Adipocyte (in vitro differentiated cells): ENCODE measurements around the gene MERTK.

Experiments
- DNase-seq: peaks from one replicate; pipeline ENCODE4 v3.0.0-alpha.2; 2015; ENCODE audit warnings: low read depth
- H3K27me3 ChIP-seq: replicated peaks from 2 replicates; pipeline ENCODE4 v1.7.0; 2013; ENCODE audit warnings: mild to moderate bottlenecking, low read length, moderate library complexity; ENCODE audit not compliant: control insufficient read depth, insufficient read depth
- H3K36me3 ChIP-seq: 2 replicates; pipeline ENCODE4 v1.7.0; 2013; ENCODE audit warnings: low read length, mild to moderate bottlenecking, moderate library complexity; ENCODE audit not compliant: control insufficient read depth, insufficient read depth, severe bottlenecking
- H3K4me1 ChIP-seq: 2 replicates; pipeline ENCODE4 v1.7.0; 2013; ENCODE audit warnings: mild to moderate bottlenecking, low read length, moderate library complexity; ENCODE audit not compliant: control insufficient read depth, insufficient read depth
- H3K4me3 ChIP-seq: 2 replicates; pipeline ENCODE4 v1.7.0; 2013; ENCODE audit warnings: mild to moderate bottlenecking, low read length, moderate library complexity
- H3K9ac ChIP-seq: 2 replicates; pipeline ENCODE4 v1.7.0; 2013; ENCODE audit warnings: mild to moderate bottlenecking, low read length, moderate library complexity
- H3K9me3 ChIP-seq: 2 replicates; pipeline ENCODE4 v1.7.0; 2013; ENCODE audit warnings: mild to moderate bottlenecking, low read length, moderate library complexity; ENCODE audit not compliant: control insufficient read depth

Gene MERTK

GRCh38 chr2:112001136-112001715, 102.8 kb downstream of the MERTK start:
- Histone ChIP-seq H3K36me3 (no peaks in the 10 kb centered on the region), H3K9me3 (no peaks in the 10 kb centered on the region), H3K9ac (no peak overlapping the region), H3K4me3 (peak overlapping the region; percentile 32), H3K4me1 (peaks cover 9% of the 10 kb centered on the region), H3K27me3 (no peaks in the 10 kb centered on the region)
- DNase-seq, result peak; percentile 10

- H3K9me3 ChIP-seq, result no peaks in the 10 kb centered on the region
- no peaks in the 10 kb centered on the region for H3K27me3 ChIP-seq
- H3K4me1 ChIP-seq, result peaks cover 12% of the 10 kb centered on the region
- no peaks in the 10 kb centered on the region for H3K36me3 ChIP-seq
- no peak for DNase-seq
- H3K4me3 ChIP-seq, result no peak overlapping the region
- H3K9ac ChIP-seq, result no peak overlapping the region
Measured at GRCh38 chr2:112001942-112002341, 103.5 kb downstream of the MERTK start.

GRCh38 chr2:112003576-112004252, 105.3 kb downstream of the MERTK start:
- Histone ChIP-seq H3K27me3 (no peaks in the 10 kb centered on the region), H3K4me3 (no peak overlapping the region), H3K9ac (no peak overlapping the region), H3K4me1 (peaks cover 12% of the 10 kb centered on the region), H3K9me3 (no peaks in the 10 kb centered on the region), H3K36me3 (no peaks in the 10 kb centered on the region)
- DNase-seq, result no peak

- Histone ChIP-seq H3K36me3 (no peaks in the 10 kb centered on the region), H3K4me3 (no peak overlapping the region), H3K4me1 (peaks cover 12% of the 10 kb centered on the region), H3K9me3 (no peaks in the 10 kb centered on the region), H3K27me3 (no peaks in the 10 kb centered on the region), H3K9ac (no peak overlapping the region)
- no peak for DNase-seq
Measured at GRCh38 chr2:112004253-112004645, 105.8 kb downstream of the MERTK start.

GRCh38 chr2:112005406-112006075, 107.1 kb downstream of the MERTK start:
- Histone ChIP-seq H3K4me3 (no peak overlapping the region), H3K27me3 (no peaks in the 10 kb centered on the region), H3K4me1 (peaks cover 12% of the 10 kb centered on the region), H3K9me3 (no peaks in the 10 kb centered on the region), H3K9ac (no peak overlapping the region), H3K36me3 (no peaks in the 10 kb centered on the region)
- no peak for DNase-seq

- Histone ChIP-seq H3K9me3 (no peaks in the 10 kb centered on the region), H3K4me1 (peaks cover 15% of the 10 kb centered on the region), H3K9ac (no peak overlapping the region), H3K36me3 (no peaks in the 10 kb centered on the region), H3K27me3 (no peaks in the 10 kb centered on the region), H3K4me3 (no peak overlapping the region)
- no peak for DNase-seq
Measured at GRCh38 chr2:112006076-112006410, 107.6 kb downstream of the MERTK start.

GRCh38 chr2:112007493-112007892, 109.1 kb downstream of the MERTK start:
- Histone ChIP-seq H3K9me3 (no peaks in the 10 kb centered on the region), H3K9ac (no peak overlapping the region), H3K27me3 (peaks cover 5% of the 10 kb centered on the region), H3K36me3 (no peaks in the 10 kb centered on the region), H3K4me1 (peaks cover 10% of the 10 kb centered on the region), H3K4me3 (no peak overlapping the region)
- DNase-seq, result no peak

- H3K9ac ChIP-seq, result no peak overlapping the region
- H3K36me3 ChIP-seq, result no peaks in the 10 kb centered on the region
- peaks cover 5% of the 10 kb centered on the region for H3K27me3 ChIP-seq
- H3K4me3 ChIP-seq, result no peak overlapping the region
- no peaks in the 10 kb centered on the region for H3K9me3 ChIP-seq
- H3K4me1 ChIP-seq, result peaks cover 10% of the 10 kb centered on the region
- DNase-seq, result no peak
Measured at GRCh38 chr2:112008910-112009485, 110.6 kb downstream of the MERTK start.

- H3K27me3 ChIP-seq, result peaks cover 5% of the 10 kb centered on the region
- H3K9me3 ChIP-seq, result no peaks in the 10 kb centered on the region
- no peak overlapping the region for H3K4me3 ChIP-seq
- no peak for DNase-seq
- H3K4me1 ChIP-seq, result peaks cover 10% of the 10 kb centered on the region
- H3K9ac ChIP-seq, result no peak overlapping the region
- no peaks in the 10 kb centered on the region for H3K36me3 ChIP-seq
Measured at GRCh38 chr2:112010751-112011150, 112.3 kb downstream of the MERTK start.

GRCh38 chr2:112012556-112012955, 114.1 kb downstream of the MERTK start:
- Histone ChIP-seq H3K4me1 (peaks cover 4% of the 10 kb centered on the region), H3K36me3 (no peaks in the 10 kb centered on the region), H3K9me3 (no peaks in the 10 kb centered on the region), H3K27me3 (peaks cover 5% of the 10 kb centered on the region), H3K4me3 (no peak overlapping the region), H3K9ac (no peak overlapping the region)
- DNase-seq, result no peak

GRCh38 chr2:112018846-112019245, 120.4 kb downstream of the MERTK start:
- Histone ChIP-seq H3K9ac (no peak overlapping the region), H3K9me3 (no peaks in the 10 kb centered on the region), H3K4me1 (no peaks in the 10 kb centered on the region), H3K36me3 (no peaks in the 10 kb centered on the region), H3K4me3 (no peak overlapping the region), H3K27me3 (peaks cover 20% of the 10 kb centered on the region)
- no peak for DNase-seq
